ENCODE results near the gene TMTC3.
A peak's percentile ranks its signal among the peaks of the same experiment; 100 is the strongest.

The TMTC3 gene

DNA sequence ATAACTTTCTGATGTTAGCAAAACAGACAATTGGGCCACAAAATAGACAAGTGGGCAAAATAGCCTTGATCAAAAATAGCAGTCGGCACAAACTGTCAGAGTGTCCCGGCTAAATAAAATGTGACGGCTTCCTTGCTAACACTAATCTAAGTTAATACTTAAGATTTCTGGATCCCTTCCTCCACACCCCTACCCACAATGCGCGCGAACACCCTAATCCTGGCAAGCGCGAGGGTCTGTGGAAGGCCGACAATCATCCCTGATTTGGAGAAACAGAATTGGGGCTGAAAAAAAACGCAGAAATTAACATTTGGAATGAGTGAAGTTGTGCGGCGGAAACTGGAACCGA, 708 bp upstream of the TMTC3 start:
- DNase-seq: no peak
- peaks cover 0 to 7% (median 0%) of the 10 kb centered on the region in 3 donors for H3K36me3 ChIP-seq
- peak overlapping the region; percentile 82 to 85 for H3K27ac ChIP-seq
- peak overlapping the region; percentile 75 to 76 for H3K4me3 ChIP-seq
- no peaks in the 10 kb centered on the region for H3K27me3 ChIP-seq
- TF ChIP-seq, protein P1, sequence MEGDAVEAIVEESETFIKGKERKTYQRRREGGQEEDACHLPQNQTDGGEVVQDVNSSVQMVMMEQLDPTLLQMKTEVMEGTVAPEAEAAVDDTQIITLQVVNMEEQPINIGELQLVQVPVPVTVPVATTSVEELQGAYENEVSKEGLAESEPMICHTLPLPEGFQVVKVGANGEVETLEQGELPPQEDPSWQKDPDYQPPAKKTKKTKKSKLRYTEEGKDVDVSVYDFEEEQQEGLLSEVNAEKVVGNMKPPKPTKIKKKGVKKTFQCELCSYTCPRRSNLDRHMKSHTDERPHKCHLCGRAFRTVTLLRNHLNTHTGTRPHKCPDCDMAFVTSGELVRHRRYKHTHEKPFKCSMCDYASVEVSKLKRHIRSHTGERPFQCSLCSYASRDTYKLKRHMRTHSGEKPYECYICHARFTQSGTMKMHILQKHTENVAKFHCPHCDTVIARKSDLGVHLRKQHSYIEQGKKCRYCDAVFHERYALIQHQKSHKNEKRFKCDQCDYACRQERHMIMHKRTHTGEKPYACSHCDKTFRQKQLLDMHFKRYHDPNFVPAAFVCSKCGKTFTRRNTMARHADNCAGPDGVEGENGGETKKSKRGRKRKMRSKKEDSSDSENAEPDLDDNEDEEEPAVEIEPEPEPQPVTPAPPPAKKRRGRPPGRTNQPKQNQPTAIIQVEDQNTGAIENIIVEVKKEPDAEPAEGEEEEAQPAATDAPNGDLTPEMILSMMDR (IDR thresholded peaks at IDR 0.05): no peak
- intact Hi-C loops (cut with DNase I; ENCODE audit: low total_unique reads): no loop called here
- H3K9me3 ChIP-seq: no peaks in the 10 kb centered on the region
- H3K4me1 ChIP-seq: peaks cover 0 to 19% (median 6%) of the 10 kb centered on the region in 4 donors

GRCh38 chr12:88142610-88142991, 494 bp downstream of the TMTC3 start:
- Histone ChIP-seq H3K9me3 (no peaks in the 10 kb centered on the region), H3K36me3 (no peaks in the 10 kb centered on the region), H3K4me1 (peaks cover 0 to 19% (median 6%) of the 10 kb centered on the region in 4 donors), H3K4me3 (peak overlapping the region; percentile 75 to 76), H3K27me3 (no peaks in the 10 kb centered on the region), H3K27ac (peak overlapping the region; percentile 82 to 85)
- intact Hi-C loops (cut with DNase I; ENCODE audit: low total_unique reads): no loop called here
- peak in 1 of 2 donors; percentile 52 for DNase-seq
- TF ChIP-seq, protein P1 (IDR thresholded peaks at IDR 0.05): no peak

DNA sequence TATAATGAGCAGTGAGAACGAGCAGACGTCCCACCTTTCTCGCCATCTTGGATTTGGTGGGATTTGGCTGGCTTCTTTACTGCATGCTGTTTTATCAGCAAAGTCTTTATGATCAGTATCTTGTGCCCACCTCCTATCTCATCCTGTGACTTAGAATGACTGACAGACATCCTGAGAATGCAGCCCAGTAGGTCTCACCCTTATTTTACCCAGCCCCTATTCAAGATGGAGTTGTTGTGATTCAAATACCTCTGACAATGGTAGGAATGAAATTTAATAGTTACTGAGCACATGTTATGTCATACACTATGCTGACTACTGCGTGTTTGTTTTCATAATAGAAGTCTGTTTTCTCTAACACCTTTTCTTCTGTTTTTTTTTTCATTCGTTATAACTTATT, 1.9 kb downstream of the TMTC3 start:
- DNase-seq: no peak
- Histone ChIP-seq H3K27me3 (no peaks in the 10 kb centered on the region), H3K4me1 (peaks cover 0 to 19% (median 6%) of the 10 kb centered on the region in 4 donors), H3K4me3 (no peak overlapping the region), H3K9me3 (no peaks in the 10 kb centered on the region), H3K36me3 (no peaks in the 10 kb centered on the region), H3K27ac (no peak overlapping the region)
- TF ChIP-seq, protein P1 (IDR thresholded peaks at IDR 0.05): no peak
- intact Hi-C loops (cut with DNase I; ENCODE audit: low total_unique reads): no loop called here

- Histone ChIP-seq H3K27ac (no peak overlapping the region), H3K27me3 (no peaks in the 10 kb centered on the region), H3K36me3 (no peaks in the 10 kb centered on the region), H3K9me3 (no peaks in the 10 kb centered on the region), H3K4me3 (no peak overlapping the region), H3K4me1 (peaks cover 0 to 19% (median 6%) of the 10 kb centered on the region in 4 donors)
- DNase-seq: no peak
- TF ChIP-seq, protein P1 (IDR thresholded peaks at IDR 0.05): no peak
- intact Hi-C loops (cut with DNase I; ENCODE audit: low total_unique reads): no loop called here
Observed at GRCh38 chr12:88144546-88145468, 2.7 kb downstream of the TMTC3 start.

DNA sequence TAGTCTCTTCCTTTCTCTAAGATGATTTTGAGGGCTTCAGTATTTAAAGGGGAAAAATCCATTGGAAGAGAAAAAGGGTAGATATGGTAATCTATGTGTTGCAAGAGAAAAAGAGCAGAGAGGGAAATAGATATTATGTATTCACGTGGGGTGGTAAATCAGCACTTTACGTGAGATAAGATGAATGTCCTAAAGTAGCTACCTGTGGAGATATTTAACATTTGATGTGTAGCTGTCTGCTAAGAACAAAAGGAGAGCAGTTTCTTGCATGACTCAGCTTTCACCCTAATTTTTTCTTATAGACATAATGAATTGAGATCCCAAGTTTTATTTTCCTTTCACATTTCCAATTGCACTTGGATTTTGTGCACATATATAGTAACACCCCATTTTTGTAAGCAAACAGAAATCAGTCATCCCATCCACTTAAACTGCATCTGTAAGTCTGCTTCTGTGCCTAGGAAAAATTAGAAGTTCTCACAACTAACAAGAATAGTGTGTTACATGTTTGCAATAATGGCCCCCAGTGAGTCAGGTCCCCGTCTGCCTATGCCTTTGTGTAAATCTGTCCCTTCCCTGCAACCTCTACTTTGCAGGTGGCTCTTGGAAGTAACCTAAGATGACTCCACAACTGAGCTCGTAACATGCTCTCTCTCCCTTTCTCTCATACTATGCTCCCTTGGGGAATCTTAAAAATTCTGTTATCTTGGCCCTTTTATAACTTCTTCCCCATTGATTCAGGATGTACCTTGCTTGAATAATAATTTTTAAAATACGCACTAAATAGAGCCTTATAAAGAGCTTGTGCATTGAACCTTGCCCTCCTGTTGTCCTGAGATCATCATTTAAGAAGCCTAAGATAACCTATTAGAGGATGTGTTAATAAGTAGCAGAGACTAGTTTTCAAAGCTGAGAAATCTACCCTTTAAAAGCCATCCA, 3.7 kb downstream of the TMTC3 start:
- no peak overlapping the region for H3K4me3 ChIP-seq
- no peaks in the 10 kb centered on the region for H3K27me3 ChIP-seq
- intact Hi-C loops (cut with DNase I; ENCODE audit: low total_unique reads): no loop called here
- no peaks in the 10 kb centered on the region for H3K9me3 ChIP-seq
- H3K36me3 ChIP-seq: no peaks in the 10 kb centered on the region
- peaks cover 0 to 19% (median 6%) of the 10 kb centered on the region in 4 donors for H3K4me1 ChIP-seq
- no peak for DNase-seq
- no peak overlapping the region for H3K27ac ChIP-seq
- TF ChIP-seq, protein P1 (IDR thresholded peaks at IDR 0.05): no peak

Data from tibial artery (tissue), 4 donors.